Endothelial cell of umbilical vein (primary cell): ENCODE measurements around the gene SERPINE3.

Experiments
- EZH2 ChIP-seq: IDR thresholded peaks from 2 replicates; pipeline ENCODE4 v1.6.1; 2012; ENCODE audit warnings: borderline replicate concordance, low read depth, mild to moderate bottlenecking, moderate library complexity, low read length, inconsistent platforms; ENCODE audit not compliant: severe bottlenecking
- POLR2A ChIP-seq: IDR thresholded peaks from 2 replicates; pipeline ENCODE4 v1.6.1; 2012; ENCODE audit warnings: low read depth, mild to moderate bottlenecking, control low read depth, low read length
- POLR2AphosphoS5 ChIP-seq: IDR thresholded peaks from 2 replicates; pipeline ENCODE4 v1.6.1; 2012; ENCODE audit warnings: low read depth, mild to moderate bottlenecking, control low read depth, low read length, moderate library complexity; ENCODE audit not compliant: insufficient read depth
- TF ChIP-seq, protein P1 (sequence below), 2 donors: IDR thresholded peaks; 1 replicate in 1 of 2; 2 replicates in 1 of 2; pipeline ENCODE4 v1.5.1; 2011; ENCODE audit warnings: low read length in 2 of 2, mild to moderate bottlenecking in 2 of 2, moderate library complexity in 2 of 2, control low read depth in 1 of 2, inconsistent platforms in 1 of 2, low read depth in 1 of 2; ENCODE audit not compliant: insufficient read depth in 1 of 2; ENCODE audit errors: extremely low read depth in 1 of 2

DNA sequence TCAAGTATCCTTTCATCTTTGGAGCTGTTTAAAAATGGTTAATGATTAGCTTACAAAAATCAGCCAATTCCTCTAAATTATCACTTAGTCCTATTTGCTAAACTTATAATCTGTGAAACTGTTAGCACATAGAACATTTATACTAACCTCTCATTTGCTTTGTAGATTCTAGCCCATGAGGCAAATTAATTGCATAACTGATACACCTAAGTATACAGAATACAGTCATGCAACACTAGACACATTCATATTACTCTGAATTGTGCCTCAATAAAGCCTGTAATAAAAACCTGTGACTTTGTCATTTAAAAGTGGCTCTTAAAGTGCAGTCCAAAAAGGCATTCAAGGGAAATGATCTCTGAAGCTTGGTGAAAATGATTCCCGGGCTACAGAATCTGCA, 21.0 kb downstream of the SERPINE3 start:
- TF ChIP-seq, protein P1, sequence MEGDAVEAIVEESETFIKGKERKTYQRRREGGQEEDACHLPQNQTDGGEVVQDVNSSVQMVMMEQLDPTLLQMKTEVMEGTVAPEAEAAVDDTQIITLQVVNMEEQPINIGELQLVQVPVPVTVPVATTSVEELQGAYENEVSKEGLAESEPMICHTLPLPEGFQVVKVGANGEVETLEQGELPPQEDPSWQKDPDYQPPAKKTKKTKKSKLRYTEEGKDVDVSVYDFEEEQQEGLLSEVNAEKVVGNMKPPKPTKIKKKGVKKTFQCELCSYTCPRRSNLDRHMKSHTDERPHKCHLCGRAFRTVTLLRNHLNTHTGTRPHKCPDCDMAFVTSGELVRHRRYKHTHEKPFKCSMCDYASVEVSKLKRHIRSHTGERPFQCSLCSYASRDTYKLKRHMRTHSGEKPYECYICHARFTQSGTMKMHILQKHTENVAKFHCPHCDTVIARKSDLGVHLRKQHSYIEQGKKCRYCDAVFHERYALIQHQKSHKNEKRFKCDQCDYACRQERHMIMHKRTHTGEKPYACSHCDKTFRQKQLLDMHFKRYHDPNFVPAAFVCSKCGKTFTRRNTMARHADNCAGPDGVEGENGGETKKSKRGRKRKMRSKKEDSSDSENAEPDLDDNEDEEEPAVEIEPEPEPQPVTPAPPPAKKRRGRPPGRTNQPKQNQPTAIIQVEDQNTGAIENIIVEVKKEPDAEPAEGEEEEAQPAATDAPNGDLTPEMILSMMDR (IDR thresholded peaks at IDR 0.05; ENCODE audit: extremely low read depth in 1 of 2, insufficient read depth in 1 of 2, low read depth in 1 of 2, low read length in 2 of 2), result no peak
- no peak for TF ChIP-seq POLR2A
- no peak for TF ChIP-seq EZH2
- no peak for TF ChIP-seq POLR2AphosphoS5
